Measurements from ENCODE around the gene SGK2.
"Not testable (repeated sequence)": the region's sequence is repeated elsewhere in the genome, so short reads cannot be mapped to it uniquely, and the experiment has no call there.

The SGK2 gene

GRCh38 chr20:43563991-43564390, 5.2 kb downstream of the SGK2 start:
- DNase-seq (ENCODE audit: low read depth) = no peak

GRCh38 chr20:43564455-43564854, 5.6 kb downstream of the SGK2 start:
- DNase-seq (ENCODE audit: low read depth) = no peak

- DNase-seq (ENCODE audit: low read depth) = no peak
These were observed 6.3 kb downstream of the SGK2 start for GRCh38 chr20:43564993-43565757.

GRCh38 chr20:43565758-43566104, 6.9 kb downstream of the SGK2 start:
- DNase-seq (ENCODE audit: low read depth) = no peak

GRCh38 chr20:43567477-43567876, 8.7 kb downstream of the SGK2 start:
- no peak for DNase-seq (ENCODE audit: low read depth)

- DNase-seq (ENCODE audit: low read depth) = no peak
These were observed 9.9 kb downstream of the SGK2 start for GRCh38 chr20:43568706-43569105.

- DNase-seq (ENCODE audit: low read depth) = no peak
These were observed 10.5 kb downstream of the SGK2 start for GRCh38 chr20:43569282-43569681.

- no peak for DNase-seq (ENCODE audit: low read depth)
These were observed 11.7 kb downstream of the SGK2 start for GRCh38 chr20:43570496-43570895.

- no peak for DNase-seq (ENCODE audit: low read depth)
These were observed 12.5 kb downstream of the SGK2 start for GRCh38 chr20:43571310-43571709.

GRCh38 chr20:43571771-43572170, 12.9 kb downstream of the SGK2 start:
- DNase-seq (ENCODE audit: low read depth) = no peak

GRCh38 chr20:43572891-43573290, 14.1 kb downstream of the SGK2 start:
- DNase-seq (ENCODE audit: low read depth) = no peak

- no peak for DNase-seq (ENCODE audit: low read depth)
These were observed 17.3 kb downstream of the SGK2 start for GRCh38 chr20:43576108-43576507.

GRCh38 chr20:43579861-43580793, 21.3 kb downstream of the SGK2 start:
- DNase-seq (ENCODE audit: low read depth) = no peak

GRCh38 chr20:43583133-43583864, 24.5 kb downstream of the SGK2 start:
- no peak for DNase-seq (ENCODE audit: low read depth)

GRCh38 chr20:43583982-43584432, 25.2 kb downstream of the SGK2 start:
- DNase-seq (ENCODE audit: low read depth) = no peak

- no peak for DNase-seq (ENCODE audit: low read depth)
These were observed 25.8 kb downstream of the SGK2 start for GRCh38 chr20:43584448-43585136.

- no peak for DNase-seq (ENCODE audit: low read depth)
These were observed 27.8 kb downstream of the SGK2 start for GRCh38 chr20:43586641-43587040.

- not testable (repeated sequence) for DNase-seq (ENCODE audit: low read depth)
These were observed 29.7 kb downstream of the SGK2 start for GRCh38 chr20:43588526-43588925.

- peak; percentile 1 for DNase-seq (ENCODE audit: low read depth)
These were observed 31.2 kb downstream of the SGK2 start for GRCh38 chr20:43590036-43590391.

GRCh38 chr20:43590392-43591303, 31.8 kb downstream of the SGK2 start, which contains the start of gene IFT52:
Gene IFT52, plus strand, starts transcription at chr20:43590937. Its CDS starts 3,762 bp downstream, at chr20:43594699.
- peak; percentile 83 for DNase-seq (ENCODE audit: low read depth)

- DNase-seq (ENCODE audit: low read depth) = not testable (repeated sequence)
These were observed 43.1 kb downstream of the SGK2 start for GRCh38 chr20:43601960-43602359.
